Measurements from ENCODE around the gene SH3BP1. TPM values are rescaled to one million over a fixed set of nuclear protein-coding genes. Genes with fewer than 3 reads are reported as not detected.

Gene SH3BP1
- total RNA-seq, 1 donor from 2014 or later, result 9.9 TPM

- Histone ChIP-seq H3K27me3 (ENCODE audit: control insufficient read depth in 3 of 3, insufficient read depth in 3 of 3, low read length in 3 of 3) (no peaks in the 10 kb centered on the region), H3K36me3 (ENCODE audit: control insufficient read depth in 3 of 3, insufficient read depth in 3 of 3, low read length in 3 of 3) (peaks cover 31 to 36% (median 34%) of the 10 kb centered on the region in 3 donors), H3K9me3 (ENCODE audit: control insufficient read depth in 3 of 3, low read length in 3 of 3) (no peaks in the 10 kb centered on the region), H3K4me1 (ENCODE audit: control insufficient read depth in 3 of 3, insufficient read depth in 3 of 3, low read length in 3 of 3) (peaks cover 25 to 32% (median 30%) of the 10 kb centered on the region in 3 donors), H3K9ac (ENCODE audit: low read depth in 1 of 3, low read length in 3 of 3) (peak overlapping the region in 1 of 3 donors; percentile 25), H3K4me3 (ENCODE audit: low read length in 3 of 3) (no peak overlapping the region), H3K27ac (ENCODE audit: low read depth, low read length) (no peak overlapping the region)
These were observed 14.6 kb upstream of the SH3BP1 start for GRCh38 chr22:37624876-37625275.

- Histone ChIP-seq H3K9ac (ENCODE audit: low read depth in 1 of 3, low read length in 3 of 3) (peak overlapping the region in 1 of 3 donors; percentile 68), H3K4me3 (ENCODE audit: low read length in 3 of 3) (no peak overlapping the region), H3K4me1 (ENCODE audit: control insufficient read depth in 3 of 3, insufficient read depth in 3 of 3, low read length in 3 of 3) (peaks cover 25 to 32% (median 30%) of the 10 kb centered on the region in 3 donors), H3K36me3 (ENCODE audit: control insufficient read depth in 3 of 3, insufficient read depth in 3 of 3, low read length in 3 of 3) (peaks cover 28 to 40% (median 33%) of the 10 kb centered on the region in 3 donors), H3K9me3 (ENCODE audit: control insufficient read depth in 3 of 3, low read length in 3 of 3) (no peaks in the 10 kb centered on the region), H3K27ac (ENCODE audit: low read depth, low read length) (peak overlapping the region; percentile 47), H3K27me3 (ENCODE audit: control insufficient read depth in 3 of 3, insufficient read depth in 3 of 3, low read length in 3 of 3) (no peaks in the 10 kb centered on the region)
These were observed 13.7 kb upstream of the SH3BP1 start for GRCh38 chr22:37625737-37626136.

DNA sequence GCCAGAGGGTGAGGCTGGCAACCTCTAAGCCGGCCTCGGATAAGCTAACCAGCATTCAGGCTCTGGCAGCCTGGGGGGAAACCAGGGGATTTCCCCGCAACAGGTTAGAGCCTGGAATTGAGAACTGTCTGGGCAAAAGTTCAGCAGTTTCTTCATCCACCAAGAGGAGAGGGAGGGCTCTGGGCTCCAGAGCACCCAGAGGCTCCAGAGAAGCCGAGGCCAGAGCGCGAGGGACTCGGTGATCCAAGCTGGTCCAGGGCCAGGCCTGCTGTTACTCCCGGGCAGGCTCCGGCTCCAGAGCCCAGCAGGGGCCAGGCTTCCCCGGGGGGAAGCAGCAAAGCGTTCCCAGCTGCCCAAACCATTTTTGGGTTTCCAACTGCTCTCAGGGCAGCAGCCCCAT lies 13.3 kb upstream of the SH3BP1 start:
- H3K4me3 ChIP-seq (ENCODE audit: low read length in 3 of 3), result no peak overlapping the region
- peak overlapping the region in 1 of 3 donors; percentile 68 for H3K9ac ChIP-seq (ENCODE audit: low read depth in 1 of 3, low read length in 3 of 3)
- peaks cover 25 to 32% (median 30%) of the 10 kb centered on the region in 3 donors for H3K4me1 ChIP-seq (ENCODE audit: control insufficient read depth in 3 of 3, insufficient read depth in 3 of 3, low read length in 3 of 3)
- no peaks in the 10 kb centered on the region for H3K27me3 ChIP-seq (ENCODE audit: control insufficient read depth in 3 of 3, insufficient read depth in 3 of 3, low read length in 3 of 3)
- H3K27ac ChIP-seq (ENCODE audit: low read depth, low read length), result peak overlapping the region; percentile 47
- H3K36me3 ChIP-seq (ENCODE audit: control insufficient read depth in 3 of 3, insufficient read depth in 3 of 3, low read length in 3 of 3), result peaks cover 28 to 43% (median 32%) of the 10 kb centered on the region in 3 donors
- no peaks in the 10 kb centered on the region for H3K9me3 ChIP-seq (ENCODE audit: control insufficient read depth in 3 of 3, low read length in 3 of 3)

DNA sequence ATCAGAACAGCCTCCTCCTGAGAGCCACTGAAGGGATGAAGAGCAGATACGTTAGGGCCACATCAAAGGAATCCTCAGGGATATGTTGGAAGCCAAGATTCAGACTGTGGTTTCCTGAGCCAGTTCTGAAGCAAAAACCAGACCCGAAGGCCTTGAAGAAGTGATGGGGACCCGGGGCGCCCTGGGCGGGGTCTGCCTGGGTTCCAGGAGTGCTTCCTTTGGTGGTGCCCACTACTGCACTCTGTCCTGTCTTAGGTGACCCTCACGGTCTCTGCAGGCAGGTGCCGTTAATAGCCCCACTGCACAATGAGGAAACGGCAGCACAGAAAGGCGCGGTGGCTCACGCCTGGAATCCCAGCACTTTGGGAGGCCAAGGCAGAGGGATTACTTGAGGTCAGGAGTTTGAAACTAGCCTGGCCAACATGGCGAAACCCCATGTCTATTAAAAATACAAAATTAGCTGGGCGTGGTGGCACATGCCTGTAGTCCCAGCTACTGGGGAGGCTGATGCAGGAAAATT lies 12.9 kb upstream of the SH3BP1 start:
- peak overlapping the region; percentile 47 for H3K27ac ChIP-seq (ENCODE audit: low read depth, low read length)
- peaks cover 23 to 47% (median 30%) of the 10 kb centered on the region in 3 donors for H3K36me3 ChIP-seq (ENCODE audit: control insufficient read depth in 3 of 3, insufficient read depth in 3 of 3, low read length in 3 of 3)

DNA sequence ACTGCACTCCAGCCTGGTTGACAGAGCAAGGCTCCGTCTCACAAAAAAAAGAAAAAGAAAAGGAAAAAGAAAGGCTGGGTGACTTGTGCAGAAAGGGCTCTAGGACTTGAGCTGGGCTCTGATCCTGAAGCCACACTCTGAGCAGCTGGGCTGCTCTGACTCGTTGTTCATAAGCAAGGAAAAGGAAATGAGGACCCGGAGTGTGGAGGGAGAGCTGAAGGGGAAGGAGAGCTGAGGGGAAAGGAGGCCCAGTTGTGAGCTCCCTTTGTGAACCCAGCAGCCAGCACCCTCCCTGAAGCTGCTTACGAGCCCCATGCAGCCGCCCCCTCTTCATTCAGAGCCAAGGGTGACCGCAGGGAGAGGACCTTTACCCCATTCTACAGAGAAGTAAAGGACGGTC lies 12.3 kb upstream of the SH3BP1 start:
- no peak overlapping the region for H3K27ac ChIP-seq (ENCODE audit: low read depth, low read length)
- no peaks in the 10 kb centered on the region for H3K9me3 ChIP-seq (ENCODE audit: control insufficient read depth in 3 of 3, low read length in 3 of 3)
- H3K4me3 ChIP-seq (ENCODE audit: low read length in 3 of 3), result no peak overlapping the region
- peak overlapping the region in 1 of 3 donors; percentile 45 for H3K9ac ChIP-seq (ENCODE audit: low read depth in 1 of 3, low read length in 3 of 3)
- peaks cover 25 to 32% (median 30%) of the 10 kb centered on the region in 3 donors for H3K4me1 ChIP-seq (ENCODE audit: control insufficient read depth in 3 of 3, insufficient read depth in 3 of 3, low read length in 3 of 3)
- peaks cover 23 to 49% (median 30%) of the 10 kb centered on the region in 3 donors for H3K36me3 ChIP-seq (ENCODE audit: control insufficient read depth in 3 of 3, insufficient read depth in 3 of 3, low read length in 3 of 3)
- H3K27me3 ChIP-seq (ENCODE audit: control insufficient read depth in 3 of 3, insufficient read depth in 3 of 3, low read length in 3 of 3), result no peaks in the 10 kb centered on the region

More for the DNA sequence above, 12.9 kb upstream of the SH3BP1 start:
- Histone ChIP-seq H3K9me3 (ENCODE audit: control insufficient read depth in 3 of 3, low read length in 3 of 3) (no peaks in the 10 kb centered on the region), H3K9ac (ENCODE audit: low read depth in 1 of 3, low read length in 3 of 3) (no peak overlapping the region), H3K4me1 (ENCODE audit: control insufficient read depth in 3 of 3, insufficient read depth in 3 of 3, low read length in 3 of 3) (peaks cover 25 to 32% (median 30%) of the 10 kb centered on the region in 3 donors), H3K4me3 (ENCODE audit: low read length in 3 of 3) (no peak overlapping the region), H3K27me3 (ENCODE audit: control insufficient read depth in 3 of 3, insufficient read depth in 3 of 3, low read length in 3 of 3) (no peaks in the 10 kb centered on the region)

- Histone ChIP-seq H3K4me1 (ENCODE audit: control insufficient read depth in 3 of 3, insufficient read depth in 3 of 3, low read length in 3 of 3) (peaks cover 25 to 34% (median 31%) of the 10 kb centered on the region in 3 donors), H3K9ac (ENCODE audit: low read depth in 1 of 3, low read length in 3 of 3) (peak overlapping the region in 1 of 3 donors; percentile 45), H3K36me3 (ENCODE audit: control insufficient read depth in 3 of 3, insufficient read depth in 3 of 3, low read length in 3 of 3) (peaks cover 23 to 49% (median 32%) of the 10 kb centered on the region in 3 donors)
These were observed 11.9 kb upstream of the SH3BP1 start for GRCh38 chr22:37627545-37627944.

GRCh38 chr22:37628830-37629229 lies 10.6 kb upstream of the SH3BP1 start:
- H3K4me1 ChIP-seq (ENCODE audit: control insufficient read depth in 3 of 3, insufficient read depth in 3 of 3, low read length in 3 of 3), result peaks cover 29 to 44% (median 41%) of the 10 kb centered on the region in 3 donors
- peaks cover 16 to 41% (median 25%) of the 10 kb centered on the region in 3 donors for H3K36me3 ChIP-seq (ENCODE audit: control insufficient read depth in 3 of 3, insufficient read depth in 3 of 3, low read length in 3 of 3)
- H3K9ac ChIP-seq (ENCODE audit: low read depth in 1 of 3, low read length in 3 of 3), result no peak overlapping the region
- H3K9me3 ChIP-seq (ENCODE audit: control insufficient read depth in 3 of 3, low read length in 3 of 3), result no peaks in the 10 kb centered on the region
- no peak overlapping the region for H3K27ac ChIP-seq (ENCODE audit: low read depth, low read length)
- H3K4me3 ChIP-seq (ENCODE audit: low read length in 3 of 3), result no peak overlapping the region
- H3K27me3 ChIP-seq (ENCODE audit: control insufficient read depth in 3 of 3, insufficient read depth in 3 of 3, low read length in 3 of 3), result no peaks in the 10 kb centered on the region

More at GRCh38 chr22:37627545-37627944, 11.9 kb upstream of the SH3BP1 start:
- no peaks in the 10 kb centered on the region for H3K9me3 ChIP-seq (ENCODE audit: control insufficient read depth in 3 of 3, low read length in 3 of 3)
- H3K27me3 ChIP-seq (ENCODE audit: control insufficient read depth in 3 of 3, insufficient read depth in 3 of 3, low read length in 3 of 3), result no peaks in the 10 kb centered on the region
- no peak overlapping the region for H3K27ac ChIP-seq (ENCODE audit: low read depth, low read length)
- H3K4me3 ChIP-seq (ENCODE audit: low read length in 3 of 3), result no peak overlapping the region

DNA sequence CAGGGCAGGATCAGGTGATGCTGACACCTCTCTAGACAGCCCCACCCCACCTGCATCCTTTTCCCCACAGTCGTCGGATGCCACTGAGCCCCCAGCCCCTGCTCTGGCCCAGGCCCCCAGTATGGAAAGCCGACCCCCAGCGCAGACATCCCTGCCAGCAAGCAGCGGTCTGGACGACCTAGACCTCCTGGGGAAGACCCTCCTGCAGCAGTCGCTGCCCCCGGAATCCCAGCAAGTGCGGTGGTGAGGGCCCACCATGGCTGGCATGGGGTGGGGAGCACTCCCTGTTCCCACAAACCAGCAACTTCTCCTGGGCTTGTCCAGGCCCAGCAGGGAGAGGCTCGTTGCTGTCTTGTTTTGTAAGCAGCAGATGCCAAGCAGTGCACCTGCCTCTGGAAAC lies 9.5 kb upstream of the SH3BP1 start:
- Histone ChIP-seq H3K27ac (ENCODE audit: low read depth, low read length) (no peak overlapping the region), H3K36me3 (ENCODE audit: control insufficient read depth in 3 of 3, insufficient read depth in 3 of 3, low read length in 3 of 3) (peaks cover 16 to 36% (median 19%) of the 10 kb centered on the region in 3 donors), H3K4me1 (ENCODE audit: control insufficient read depth in 3 of 3, insufficient read depth in 3 of 3, low read length in 3 of 3) (peaks cover 40 to 53% (median 48%) of the 10 kb centered on the region in 3 donors), H3K9me3 (ENCODE audit: control insufficient read depth in 3 of 3, low read length in 3 of 3) (no peaks in the 10 kb centered on the region), H3K9ac (ENCODE audit: low read depth in 1 of 3, low read length in 3 of 3) (no peak overlapping the region), H3K4me3 (ENCODE audit: low read length in 3 of 3) (no peak overlapping the region), H3K27me3 (ENCODE audit: control insufficient read depth in 3 of 3, insufficient read depth in 3 of 3, low read length in 3 of 3) (no peaks in the 10 kb centered on the region)

DNA sequence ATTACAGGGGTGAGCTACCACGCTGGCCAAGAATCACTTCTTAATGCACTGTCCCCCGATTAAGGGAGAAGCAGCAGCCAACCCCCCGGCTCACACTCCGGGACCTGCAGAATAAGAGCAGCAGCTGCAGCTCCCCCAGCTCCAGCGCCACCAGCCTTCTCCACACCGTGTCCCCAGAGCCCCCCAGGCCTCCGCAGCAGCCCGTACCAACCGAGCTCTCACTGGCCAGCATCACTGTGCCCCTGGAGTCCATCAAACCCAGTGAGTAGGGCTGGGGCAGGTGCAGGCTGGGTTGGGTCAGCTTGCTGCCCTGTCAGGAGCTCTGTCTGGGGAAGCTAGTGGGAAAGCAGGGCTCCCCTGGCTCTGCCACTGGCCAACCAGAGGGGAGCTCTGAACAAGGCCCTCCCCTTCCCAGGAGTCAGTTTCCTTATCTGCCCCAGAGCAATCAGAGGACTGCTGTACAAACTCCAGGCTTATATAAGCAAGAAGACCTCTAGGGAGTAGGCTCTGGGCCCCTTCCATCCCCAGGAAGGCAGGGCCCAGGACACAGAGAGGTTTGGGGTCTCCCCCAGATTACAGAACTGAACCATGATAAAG lies 8.5 kb upstream of the SH3BP1 start:
- Histone ChIP-seq H3K36me3 (ENCODE audit: control insufficient read depth in 3 of 3, insufficient read depth in 3 of 3, low read length in 3 of 3) (peaks cover 16 to 32% (median 19%) of the 10 kb centered on the region in 3 donors), H3K9me3 (ENCODE audit: control insufficient read depth in 3 of 3, low read length in 3 of 3) (no peaks in the 10 kb centered on the region), H3K4me3 (ENCODE audit: low read length in 3 of 3) (no peak overlapping the region), H3K9ac (ENCODE audit: low read depth in 1 of 3, low read length in 3 of 3) (no peak overlapping the region), H3K27ac (ENCODE audit: low read depth, low read length) (no peak overlapping the region), H3K27me3 (ENCODE audit: control insufficient read depth in 3 of 3, insufficient read depth in 3 of 3, low read length in 3 of 3) (no peaks in the 10 kb centered on the region), H3K4me1 (ENCODE audit: control insufficient read depth in 3 of 3, insufficient read depth in 3 of 3, low read length in 3 of 3) (peaks cover 35 to 48% (median 45%) of the 10 kb centered on the region in 3 donors)
